Measurements from ENCODE around the gene UBA1.

Gene UBA1

DNA sequence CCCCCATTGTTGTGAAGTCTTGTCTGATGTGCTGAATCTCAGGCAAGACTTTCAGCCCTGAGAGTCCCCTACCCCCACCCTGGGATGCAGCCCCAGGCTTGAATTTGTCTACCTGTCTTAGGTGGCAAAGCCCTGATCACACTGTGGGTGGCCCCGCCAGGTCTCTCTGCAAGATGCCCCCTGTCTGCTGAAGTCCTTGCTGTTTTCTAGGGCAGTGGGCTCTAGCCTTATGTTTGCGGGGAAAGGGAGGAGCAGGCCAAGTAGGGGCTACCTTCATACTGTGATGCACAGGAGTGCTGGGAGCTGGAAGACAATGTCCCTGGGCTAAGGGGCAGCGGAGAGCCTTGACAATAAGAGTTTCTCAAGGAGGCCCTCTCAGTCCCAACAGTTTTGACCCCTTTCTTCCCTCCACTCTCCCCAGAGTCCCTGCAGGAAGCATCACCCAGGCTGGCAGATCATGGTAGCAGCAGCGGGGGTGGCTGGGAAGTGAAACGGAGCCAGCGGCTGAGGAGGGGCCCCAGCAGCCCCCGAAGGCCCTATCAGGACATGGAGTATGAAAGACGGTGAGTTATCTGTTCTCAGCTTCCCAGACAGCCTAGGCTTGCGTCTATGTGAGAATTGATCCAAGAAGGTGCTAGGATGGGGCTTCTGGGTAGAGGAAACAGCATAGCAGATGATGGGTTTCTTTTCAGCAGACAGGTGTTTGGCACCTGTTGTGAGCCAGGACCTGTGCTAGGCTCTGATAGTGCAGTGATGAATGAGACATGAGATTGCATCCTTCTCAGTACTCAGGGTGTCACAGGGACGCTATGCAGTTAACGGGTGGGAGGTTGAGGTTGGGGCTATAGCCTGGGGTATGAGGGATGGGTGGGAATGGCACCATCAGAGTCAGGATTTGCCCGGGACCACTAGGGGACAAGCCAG, 46.4 kb upstream of the UBA1 start:
- no peak for TF ChIP-seq CTCF (IDR thresholded peaks at IDR 0.05; ENCODE audit: control extremely low read depth, extremely low read depth, low read depth, missing control alignments)
- POLR2A ChIA-PET: no interaction called here
- CTCF ChIA-PET: no interaction called here

GRCh38 chrX:47148946-47149345, 44.7 kb upstream of the UBA1 start:
- POLR2A ChIA-PET: no interaction called here
- CTCF ChIA-PET: no interaction called here
- DNase-seq (ENCODE audit: extremely low spot score): no peak
- TF ChIP-seq CTCF (IDR thresholded peaks at IDR 0.05; ENCODE audit: control extremely low read depth, extremely low read depth, low read depth, missing control alignments): no peak

More for the DNA sequence above, 46.4 kb upstream of the UBA1 start:
- DNase-seq (ENCODE audit: extremely low spot score): no peak

DNA sequence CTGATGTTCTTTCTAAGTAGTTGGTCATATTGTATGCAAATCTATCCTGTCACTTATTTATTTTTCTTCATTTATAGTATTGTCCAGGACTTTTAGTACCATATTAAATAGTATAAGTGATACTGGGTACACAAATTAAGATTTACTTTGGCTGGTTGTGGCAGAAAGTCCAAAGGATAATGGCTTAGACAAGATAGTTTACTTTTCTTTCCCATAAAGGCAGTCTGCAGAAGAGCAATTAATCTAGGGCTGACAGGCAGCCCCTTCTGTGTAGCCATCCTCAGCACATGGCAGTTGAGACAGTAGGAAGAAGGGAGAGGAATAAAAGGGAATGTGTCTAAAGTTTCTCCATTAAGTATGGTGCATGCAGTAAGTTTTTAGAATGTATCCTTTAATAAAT, 42.2 kb upstream of the UBA1 start:
- CTCF ChIA-PET: no interaction called here
- TF ChIP-seq CTCF (IDR thresholded peaks at IDR 0.05; ENCODE audit: control extremely low read depth, extremely low read depth, low read depth, missing control alignments): no peak
- no peak for DNase-seq (ENCODE audit: extremely low spot score)
- POLR2A ChIA-PET: no interaction called here

GRCh38 chrX:47156611-47157520, 36.8 kb upstream of the UBA1 start:
- POLR2A ChIA-PET: no interaction called here
- TF ChIP-seq CTCF (IDR thresholded peaks at IDR 0.05; ENCODE audit: control extremely low read depth, extremely low read depth, low read depth, missing control alignments): no peak
- CTCF ChIA-PET: interaction anchor here (2.9 kb wide), 1 partner anchor 12 kb away, joined by 10 read pairs; the partner anchor contains the start of genes NDUFB11 and RBM10
- no peak for DNase-seq (ENCODE audit: extremely low spot score)

DNA sequence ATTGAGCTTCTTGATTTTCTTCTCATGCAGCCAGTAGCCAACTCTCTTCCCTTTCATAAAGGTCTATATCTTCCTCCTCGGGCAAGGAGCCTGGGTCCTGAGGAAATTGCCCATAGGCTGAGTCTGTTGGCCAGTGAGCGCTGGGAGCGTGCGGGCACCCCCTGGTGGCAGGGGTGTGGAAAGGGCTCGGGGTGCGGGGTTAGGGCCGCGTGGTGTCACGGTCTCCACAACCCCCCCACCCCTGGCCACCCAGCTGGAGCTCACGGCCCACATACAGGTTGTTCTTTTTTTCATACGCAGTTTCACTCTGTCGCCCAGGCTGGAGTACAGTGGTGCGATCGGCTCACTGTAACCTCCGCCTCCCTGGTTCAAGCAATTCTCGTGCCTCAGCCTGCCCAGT, 35.5 kb upstream of the UBA1 start:
- TF ChIP-seq CTCF (IDR thresholded peaks at IDR 0.05; ENCODE audit: control extremely low read depth, extremely low read depth, low read depth, missing control alignments): no peak
- POLR2A ChIA-PET: no interaction called here
- CTCF ChIA-PET: interaction anchor here (2.9 kb wide), 1 partner anchor 13 kb away, joined by 10 read pairs; the partner anchor contains the start of genes NDUFB11 and RBM10
- no peak for DNase-seq (ENCODE audit: extremely low spot score)

DNA sequence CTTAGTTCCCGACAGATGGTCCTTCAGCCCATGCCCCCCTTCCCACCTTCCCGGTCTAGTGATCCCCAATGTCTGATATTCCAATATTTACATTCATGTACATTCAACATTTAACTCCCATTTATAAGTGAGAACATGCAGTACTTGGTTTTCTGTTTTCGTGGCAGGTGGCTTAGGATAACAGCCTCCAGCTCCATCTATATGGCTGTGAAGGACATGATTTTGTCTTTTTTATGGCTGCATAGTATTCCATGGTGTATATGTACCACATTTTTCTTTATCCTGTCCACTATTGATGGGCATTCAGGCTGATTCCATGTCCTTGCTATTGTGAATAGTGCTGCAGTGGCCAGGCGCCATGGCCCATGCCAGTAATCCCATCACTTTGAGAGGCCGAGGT, 34.8 kb upstream of the UBA1 start:
- no peak for TF ChIP-seq CTCF (IDR thresholded peaks at IDR 0.05; ENCODE audit: control extremely low read depth, extremely low read depth, low read depth, missing control alignments)
- DNase-seq (ENCODE audit: extremely low spot score): no peak
- CTCF ChIA-PET: interaction anchor here (2.9 kb wide), 1 partner anchor 14 kb away, joined by 10 read pairs; the partner anchor contains the start of genes NDUFB11 and RBM10
- POLR2A ChIA-PET: no interaction called here

All from GM10248 (cell line).